HepG2 (cell line): Measurements from ENCODE around the gene P2RY2. TPM values are rescaled to one million over a fixed set of nuclear protein-coding genes. Genes with fewer than 3 reads are reported as not detected.

Source experiments
- FLYWCH1 ChIP-seq: sonication (generic); formaldehyde crosslinking; IDR thresholded peaks from 2 replicates; pipeline ENCODE4 v1.8.1; 2023; ENCODE audit warnings: mild to moderate bottlenecking, missing genetic modification reagents
- JARID2 ChIP-seq: sonication (generic); formaldehyde crosslinking; IDR thresholded peaks from 2 replicates; pipeline ENCODE4 v1.8.1; 2023; ENCODE audit warnings: missing genetic modification reagents, inconsistent platforms; ENCODE audit not compliant: insufficient replicate concordance
- KMT2A ChIP-seq: sonication (generic); formaldehyde crosslinking; IDR thresholded peaks from 2 replicates; pipeline ENCODE4 v1.4.0; 2020; ENCODE audit warnings: missing genetic modification reagents
- ONECUT2 ChIP-seq: sonication (generic); formaldehyde crosslinking; IDR thresholded peaks from 2 replicates; pipeline ENCODE4 v1.4.0; 2020; ENCODE audit warnings: missing genetic modification reagents
- PAWR ChIP-seq: sonication (generic); formaldehyde crosslinking; IDR thresholded peaks from 2 replicates; pipeline ENCODE4 v1.4.0; 2020; ENCODE audit warnings: missing genetic modification reagents, mild to moderate bottlenecking, borderline replicate concordance
- PHF20 ChIP-seq: sonication (generic); formaldehyde crosslinking; IDR thresholded peaks from 2 replicates; pipeline ENCODE4 v1.5.0; 2020; ENCODE audit warnings: mild to moderate bottlenecking, missing genetic modification reagents
- PRPF4 ChIP-seq: fragments of 200-400 bp; formaldehyde crosslinking; IDR thresholded peaks from 2 replicates; pipeline ENCODE4 v1.6.1; 2016; ENCODE audit warnings: low read length, low read depth; ENCODE audit not compliant: poor library complexity, severe bottlenecking
- RBM39 ChIP-seq: fragments of 200-400 bp; formaldehyde crosslinking; IDR thresholded peaks from one replicate; pipeline ENCODE4 v1.6.1; 2018; ENCODE audit warnings: antibody characterized with exemption, mild to moderate bottlenecking, low read depth, low read length; ENCODE audit not compliant: poor library complexity, severe bottlenecking
- RFXAP ChIP-seq: sonication (generic); formaldehyde crosslinking; IDR thresholded peaks from 2 replicates; pipeline ENCODE4 v1.4.0; 2020; ENCODE audit warnings: missing genetic modification reagents, borderline replicate concordance
- STAT5B ChIP-seq: sonication (generic); formaldehyde crosslinking; IDR thresholded peaks from 2 replicates; pipeline ENCODE4 v1.4.0; 2020; ENCODE audit warnings: missing genetic modification reagents
- ZFP90 ChIP-seq: sonication (generic); formaldehyde crosslinking; IDR thresholded peaks from 2 replicates; pipeline ENCODE4 v1.8.0; 2022; ENCODE audit warnings: missing genetic modification reagents, mild to moderate bottlenecking, inconsistent platforms, borderline replicate concordance
- ZKSCAN8 ChIP-seq: IDR thresholded peaks from 2 replicates; pipeline ENCODE4 v1.6.1; 2016; ENCODE audit warnings: borderline replicate concordance, missing genetic modification reagents, missing compliant biosample characterization
- ZNF232 ChIP-seq: sonication (generic); formaldehyde crosslinking; IDR thresholded peaks from 2 replicates; pipeline ENCODE4 v1.4.0; 2020; ENCODE audit warnings: missing genetic modification reagents, borderline replicate concordance
- ZNF282 ChIP-seq: fragments of 450-650 bp; IDR thresholded peaks from 2 replicates; pipeline ENCODE4 v1.6.1; 2018; ENCODE audit not compliant: partially characterized antibody
- ZNF441 ChIP-seq: sonication (generic); formaldehyde crosslinking; IDR thresholded peaks from 2 replicates; pipeline ENCODE4 v1.7.0; 2021; ENCODE audit warnings: missing genetic modification reagents, borderline replicate concordance
- ZNF589 ChIP-seq: sonication (generic); formaldehyde crosslinking; conservative IDR thresholded peaks from 2 replicates; pipeline ENCODE4 v1.8.0; 2022; ENCODE audit warnings: mild to moderate bottlenecking, moderate library complexity, missing genetic modification reagents
- ZNF629 ChIP-seq: sonication (generic); formaldehyde crosslinking; conservative IDR thresholded peaks from 2 replicates; pipeline ENCODE4 v1.5.0; 2020; ENCODE audit warnings: missing genetic modification reagents
- ZNF777 ChIP-seq: sonication (generic); formaldehyde crosslinking; IDR thresholded peaks from 2 replicates; pipeline ENCODE4 v1.4.0; 2020; ENCODE audit warnings: missing genetic modification reagents
- ZNF780A ChIP-seq: sonication (generic); formaldehyde crosslinking; IDR thresholded peaks from 2 replicates; pipeline ENCODE4 v1.8.0; 2022; ENCODE audit warnings: mild to moderate bottlenecking, missing genetic modification reagents, moderate library complexity
- ZSCAN20 ChIP-seq: sonication (generic); formaldehyde crosslinking; IDR thresholded peaks from 2 replicates; pipeline ENCODE4 v1.4.0; 2020; ENCODE audit warnings: missing genetic modification reagents, mild to moderate bottlenecking, borderline replicate concordance
- polyA plus RNA-seq, 8 experiments: library from polyadenylated mRNA; depleted of rRNA in 3 of 8; stranded (reverse) in 7 of 8; unstranded in 1 of 8; fragments of >200 nt; fragmentation: Illumina TruSeq in 4 of 8; extraction: Trizol in 4 of 8; gene quantifications; 2 replicates each; pipeline versions ENCODE4 v1.2.1 to v1.2.3, GENCODE V29; 2011 to 2016; ENCODE audit warnings: low read depth in 4 of 8, missing spikeins in 1 of 8, mixed read lengths in 1 of 8; ENCODE audit not compliant: insufficient read depth in 1 of 8
- total RNA-seq, 5 experiments: library from RNA; depleted of rRNA; stranded (reverse); fragments of >200 nt; fragmentation: Illumina TruSeq; extraction: Trizol; gene quantifications; 2 replicates each; pipeline ENCODE4 v1.2.3, GENCODE V29; 2016; ENCODE audit warnings: low read depth in 1 of 5
- TF ChIP-seq, protein P1 (sequence below): IDR thresholded peaks from 2 replicates; pipeline ENCODE4 v1.6.1; 2018; ENCODE audit warnings: missing genetic modification reagents, mild to moderate bottlenecking, missing compliant biosample characterization
- TF ChIP-seq, protein P2 (sequence below): IDR thresholded peaks from 2 replicates; pipeline ENCODE4 v1.6.1; 2012; ENCODE audit warnings: low read length, improper control_type of control experiment
- TF ChIP-seq, protein P3 (sequence below): sonication (generic); formaldehyde crosslinking; IDR thresholded peaks from 2 replicates; pipeline ENCODE4 v1.8.1; 2022; ENCODE audit warnings: low read depth, mild to moderate bottlenecking, missing genetic modification reagents

Gene P2RY2
- total and polyA plus RNA-seq, 2 of the 13 experiments (the other 11 are each of a cell fraction or from before 2014, with no cell fraction given) = 0.95 to 3.1 TPM

DNA sequence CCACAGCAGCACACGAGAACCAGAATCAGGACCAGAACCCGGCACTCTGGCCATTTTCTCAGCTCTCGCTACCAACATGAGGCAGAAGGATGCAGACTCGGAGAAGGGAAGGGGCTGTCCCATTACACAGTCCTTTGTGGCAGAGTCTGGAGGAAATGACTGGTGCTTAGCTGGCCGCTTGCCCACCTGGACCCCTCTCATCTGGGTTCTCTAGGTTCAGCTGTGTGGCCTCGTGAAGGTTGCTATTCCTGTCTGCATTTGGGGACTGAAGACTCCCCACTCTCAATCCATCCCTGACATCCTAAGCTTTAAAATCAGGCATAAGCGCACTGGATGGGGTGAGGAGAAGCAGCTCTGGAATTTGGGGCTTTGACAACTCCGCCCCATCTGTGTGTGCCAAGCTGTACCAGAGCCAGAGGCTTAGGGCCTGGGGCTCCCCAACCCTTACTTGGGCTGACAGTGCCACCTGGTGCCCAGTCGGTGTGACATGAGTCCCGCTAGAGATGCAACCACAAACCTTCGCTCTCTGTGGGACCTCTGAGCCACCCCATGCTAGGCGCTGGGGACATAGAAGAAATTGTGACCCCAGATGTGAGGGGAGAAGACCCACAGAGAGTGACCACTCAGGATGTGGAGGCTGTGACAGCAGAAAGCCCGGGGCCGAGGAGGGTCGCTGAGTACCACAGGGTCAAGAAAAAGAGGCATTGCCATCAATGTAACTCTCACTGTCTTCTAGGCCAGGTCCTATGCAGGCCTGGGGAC is 40.1 kb upstream of the P2RY2 start (continued):
- TF ChIP-seq STAT5B (CRISPR knock-in tag) (no peak), ZNF629 (CRISPR knock-in tag) (no peak), ONECUT2 (no peak), ZNF441 (CRISPR knock-in tag) (no peak), ZNF589 (CRISPR knock-in tag) (no peak), ZKSCAN8 (CRISPR knock-in tag) (0 out of 2 replicates have a peak, but pooled peaks have one; percentile 58), ZNF232 (CRISPR knock-in tag) (no peak), ZFP90 (no peak), PHF20 (no peak), PAWR (CRISPR knock-in tag) (no peak), FLYWCH1 (CRISPR knock-in tag) (no peak), ZNF282 (no peak), ZSCAN20 (CRISPR knock-in tag) (no peak), ZNF780A (CRISPR knock-in tag) (no peak), JARID2 (no peak), RBM39 (no peak), RFXAP (CRISPR knock-in tag) (no peak), PRPF4 (no peak), ZNF777 (CRISPR knock-in tag) (no peak), KMT2A (CRISPR knock-in tag) (no peak)
- TF ChIP-seq, protein P1, sequence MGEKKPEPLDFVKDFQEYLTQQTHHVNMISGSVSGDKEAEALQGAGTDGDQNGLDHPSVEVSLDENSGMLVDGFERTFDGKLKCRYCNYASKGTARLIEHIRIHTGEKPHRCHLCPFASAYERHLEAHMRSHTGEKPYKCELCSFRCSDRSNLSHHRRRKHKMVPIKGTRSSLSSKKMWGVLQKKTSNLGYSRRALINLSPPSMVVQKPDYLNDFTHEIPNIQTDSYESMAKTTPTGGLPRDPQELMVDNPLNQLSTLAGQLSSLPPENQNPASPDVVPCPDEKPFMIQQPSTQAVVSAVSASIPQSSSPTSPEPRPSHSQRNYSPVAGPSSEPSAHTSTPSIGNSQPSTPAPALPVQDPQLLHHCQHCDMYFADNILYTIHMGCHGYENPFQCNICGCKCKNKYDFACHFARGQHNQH = peak; percentile 44; the same call in 1 of the 2 replicates
- TF ChIP-seq, protein P2, sequence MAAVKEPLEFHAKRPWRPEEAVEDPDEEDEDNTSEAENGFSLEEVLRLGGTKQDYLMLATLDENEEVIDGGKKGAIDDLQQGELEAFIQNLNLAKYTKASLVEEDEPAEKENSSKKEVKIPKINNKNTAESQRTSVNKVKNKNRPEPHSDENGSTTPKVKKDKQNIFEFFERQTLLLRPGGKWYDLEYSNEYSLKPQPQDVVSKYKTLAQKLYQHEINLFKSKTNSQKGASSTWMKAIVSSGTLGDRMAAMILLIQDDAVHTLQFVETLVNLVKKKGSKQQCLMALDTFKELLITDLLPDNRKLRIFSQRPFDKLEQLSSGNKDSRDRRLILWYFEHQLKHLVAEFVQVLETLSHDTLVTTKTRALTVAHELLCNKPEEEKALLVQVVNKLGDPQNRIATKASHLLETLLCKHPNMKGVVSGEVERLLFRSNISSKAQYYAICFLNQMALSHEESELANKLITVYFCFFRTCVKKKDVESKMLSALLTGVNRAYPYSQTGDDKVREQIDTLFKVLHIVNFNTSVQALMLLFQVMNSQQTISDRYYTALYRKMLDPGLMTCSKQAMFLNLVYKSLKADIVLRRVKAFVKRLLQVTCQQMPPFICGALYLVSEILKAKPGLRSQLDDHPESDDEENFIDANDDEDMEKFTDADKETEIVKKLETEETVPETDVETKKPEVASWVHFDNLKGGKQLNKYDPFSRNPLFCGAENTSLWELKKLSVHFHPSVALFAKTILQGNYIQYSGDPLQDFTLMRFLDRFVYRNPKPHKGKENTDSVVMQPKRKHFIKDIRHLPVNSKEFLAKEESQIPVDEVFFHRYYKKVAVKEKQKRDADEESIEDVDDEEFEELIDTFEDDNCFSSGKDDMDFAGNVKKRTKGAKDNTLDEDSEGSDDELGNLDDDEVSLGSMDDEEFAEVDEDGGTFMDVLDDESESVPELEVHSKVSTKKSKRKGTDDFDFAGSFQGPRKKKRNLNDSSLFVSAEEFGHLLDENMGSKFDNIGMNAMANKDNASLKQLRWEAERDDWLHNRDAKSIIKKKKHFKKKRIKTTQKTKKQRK = no peak
- TF ChIP-seq, protein P3, sequence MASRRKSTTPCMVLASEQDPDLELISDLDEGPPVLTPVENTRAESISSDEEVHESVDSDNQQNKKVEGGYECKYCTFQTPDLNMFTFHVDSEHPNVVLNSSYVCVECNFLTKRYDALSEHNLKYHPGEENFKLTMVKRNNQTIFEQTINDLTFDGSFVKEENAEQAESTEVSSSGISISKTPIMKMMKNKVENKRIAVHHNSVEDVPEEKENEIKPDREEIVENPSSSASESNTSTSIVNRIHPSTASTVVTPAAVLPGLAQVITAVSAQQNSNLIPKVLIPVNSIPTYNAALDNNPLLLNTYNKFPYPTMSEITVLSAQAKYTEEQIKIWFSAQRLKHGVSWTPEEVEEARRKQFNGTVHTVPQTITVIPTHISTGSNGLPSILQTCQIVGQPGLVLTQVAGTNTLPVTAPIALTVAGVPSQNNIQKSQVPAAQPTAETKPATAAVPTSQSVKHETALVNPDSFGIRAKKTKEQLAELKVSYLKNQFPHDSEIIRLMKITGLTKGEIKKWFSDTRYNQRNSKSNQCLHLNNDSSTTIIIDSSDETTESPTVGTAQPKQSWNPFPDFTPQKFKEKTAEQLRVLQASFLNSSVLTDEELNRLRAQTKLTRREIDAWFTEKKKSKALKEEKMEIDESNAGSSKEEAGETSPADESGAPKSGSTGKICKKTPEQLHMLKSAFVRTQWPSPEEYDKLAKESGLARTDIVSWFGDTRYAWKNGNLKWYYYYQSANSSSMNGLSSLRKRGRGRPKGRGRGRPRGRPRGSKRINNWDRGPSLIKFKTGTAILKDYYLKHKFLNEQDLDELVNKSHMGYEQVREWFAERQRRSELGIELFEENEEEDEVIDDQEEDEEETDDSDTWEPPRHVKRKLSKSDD (CRISPR knock-in tag) = no peak
